Measurements from ENCODE around the gene ETFA.
"Not testable (repeated sequence)": the region's sequence is repeated elsewhere in the genome, so short reads cannot be mapped to it uniquely, and the experiment has no call there.

Gene ETFA

DNA sequence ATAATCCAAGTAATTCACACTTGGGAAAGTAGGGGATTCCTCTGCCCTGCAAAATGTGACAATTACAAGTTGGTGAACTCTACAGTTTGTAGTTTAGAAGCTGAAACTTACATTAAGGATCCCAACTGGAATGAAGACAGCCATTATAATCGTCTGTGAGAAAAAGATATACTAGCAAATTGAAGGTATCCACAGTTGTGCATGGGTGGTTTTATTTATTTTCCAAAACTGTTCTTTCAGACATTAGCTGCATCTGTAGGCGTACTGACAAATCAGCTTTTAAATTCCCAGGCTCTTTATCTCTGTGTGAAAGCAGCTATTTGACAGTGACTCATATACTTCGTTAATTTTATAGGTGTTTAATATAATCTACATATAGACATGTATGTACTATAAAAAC lies 12.8 kb upstream of the ETFA start:
- no peak overlapping the region for H3K27ac ChIP-seq (ENCODE audit: insufficient read depth, low read depth, low read length, poor library complexity, severe bottlenecking)
- H3K4me1 ChIP-seq (ENCODE audit: control insufficient read depth, insufficient read depth, low read length): peaks cover 9% of the 10 kb centered on the region
- no peaks in the 10 kb centered on the region for H3K36me3 ChIP-seq (ENCODE audit: control insufficient read depth, insufficient read depth, low read length)
- H3K27me3 ChIP-seq (ENCODE audit: control insufficient read depth, insufficient read depth, low read length, poor library complexity, severe bottlenecking): no peaks in the 10 kb centered on the region
- no peak overlapping the region for H3K4me3 ChIP-seq (ENCODE audit: insufficient read depth, low read depth, low read length)
- WGBS, 2 experiments: 92 to 100% methylated on average over 2 of the region's 3 CpGs
- H3K9me3 ChIP-seq (ENCODE audit: control insufficient read depth, low read length): no peaks in the 10 kb centered on the region

DNA sequence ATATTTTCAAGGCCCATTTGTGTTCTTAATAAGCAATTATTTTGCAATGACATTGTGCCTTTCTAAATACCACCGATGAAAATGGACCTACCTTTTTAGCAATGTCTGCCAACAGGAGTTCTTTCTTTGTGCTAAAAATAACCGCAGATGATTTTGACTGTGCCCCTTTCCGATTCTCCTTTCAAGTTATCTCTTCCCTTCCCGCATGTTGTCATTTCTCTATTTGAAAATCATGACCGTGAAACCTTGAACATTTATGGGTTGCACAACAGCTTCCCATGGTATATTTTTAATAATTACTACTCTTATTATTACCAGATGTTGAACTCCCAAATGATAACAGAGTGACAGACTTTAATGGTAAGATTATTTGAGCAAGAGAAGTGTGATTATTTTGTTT lies 10.3 kb upstream of the ETFA start:
- 97 to 98% methylated on average over 4 to 5 of the region's 5 CpGs for WGBS, 2 experiments
- no peak overlapping the region for H3K4me3 ChIP-seq (ENCODE audit: insufficient read depth, low read depth, low read length)
- H3K36me3 ChIP-seq (ENCODE audit: control insufficient read depth, insufficient read depth, low read length): no peaks in the 10 kb centered on the region
- H3K27me3 ChIP-seq (ENCODE audit: control insufficient read depth, insufficient read depth, low read length, poor library complexity, severe bottlenecking): no peaks in the 10 kb centered on the region
- H3K9me3 ChIP-seq (ENCODE audit: control insufficient read depth, low read length): no peaks in the 10 kb centered on the region
- H3K4me1 ChIP-seq (ENCODE audit: control insufficient read depth, insufficient read depth, low read length): peaks cover 9% of the 10 kb centered on the region
- no peak overlapping the region for H3K27ac ChIP-seq (ENCODE audit: insufficient read depth, low read depth, low read length, poor library complexity, severe bottlenecking)

DNA sequence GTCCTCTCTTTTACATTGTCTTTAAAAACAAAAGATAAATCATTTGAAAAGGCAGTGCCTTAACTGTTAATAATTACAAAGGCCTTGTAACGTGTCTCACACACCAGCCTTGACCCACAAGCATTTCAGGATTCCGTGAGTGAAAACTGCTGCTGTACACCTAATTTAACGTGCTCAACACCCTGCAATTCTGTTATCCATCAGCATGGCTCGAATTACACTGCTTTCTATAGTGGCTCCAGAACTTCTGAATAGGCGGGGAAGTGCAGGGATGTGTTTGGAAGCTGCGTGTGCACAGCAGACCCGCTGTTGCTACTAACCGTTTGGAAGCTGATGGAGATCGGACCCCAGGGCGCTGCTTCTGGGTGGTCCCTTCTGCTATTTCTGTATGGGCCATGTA lies 9.9 kb upstream of the ETFA start:
- Histone ChIP-seq H3K27me3 (ENCODE audit: control insufficient read depth, insufficient read depth, low read length, poor library complexity, severe bottlenecking) (no peaks in the 10 kb centered on the region), H3K9me3 (ENCODE audit: control insufficient read depth, low read length) (no peaks in the 10 kb centered on the region), H3K36me3 (ENCODE audit: control insufficient read depth, insufficient read depth, low read length) (no peaks in the 10 kb centered on the region), H3K27ac (ENCODE audit: insufficient read depth, low read depth, low read length, poor library complexity, severe bottlenecking) (no peak overlapping the region), H3K4me1 (ENCODE audit: control insufficient read depth, insufficient read depth, low read length) (peaks cover 9% of the 10 kb centered on the region), H3K4me3 (ENCODE audit: insufficient read depth, low read depth, low read length) (no peak overlapping the region)
- WGBS, 2 experiments: 69 to 74% methylated on average over 10 of the region's 10 CpGs

DNA sequence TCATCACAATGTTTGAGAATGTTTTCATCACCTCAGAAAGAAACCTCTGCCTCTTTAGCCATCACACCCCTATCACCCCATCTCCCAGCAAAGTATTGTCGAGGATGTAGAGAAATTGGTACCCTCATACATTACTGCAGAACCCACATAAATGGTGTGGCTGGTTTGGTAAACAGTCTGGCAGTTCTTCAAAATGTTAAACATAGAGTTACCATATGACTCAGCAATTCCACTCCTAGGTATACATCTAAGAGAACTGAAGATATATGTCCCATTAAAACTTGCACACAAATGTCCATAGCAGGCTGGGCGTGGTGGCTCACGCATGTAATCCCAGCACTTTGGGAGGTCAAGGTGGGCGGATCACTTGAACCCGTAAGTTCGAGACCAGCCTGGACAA lies 8.7 kb upstream of the ETFA start:
- Histone ChIP-seq H3K4me3 (ENCODE audit: insufficient read depth, low read depth, low read length) (no peak overlapping the region), H3K27me3 (ENCODE audit: control insufficient read depth, insufficient read depth, low read length, poor library complexity, severe bottlenecking) (no peaks in the 10 kb centered on the region), H3K27ac (ENCODE audit: insufficient read depth, low read depth, low read length, poor library complexity, severe bottlenecking) (no peak overlapping the region), H3K4me1 (ENCODE audit: control insufficient read depth, insufficient read depth, low read length) (peaks cover 9% of the 10 kb centered on the region), H3K36me3 (ENCODE audit: control insufficient read depth, insufficient read depth, low read length) (no peaks in the 10 kb centered on the region), H3K9me3 (ENCODE audit: control insufficient read depth, low read length) (no peaks in the 10 kb centered on the region)
- WGBS, 2 experiments: 88 to 91% methylated on average over 6 of the region's 6 CpGs

DNA sequence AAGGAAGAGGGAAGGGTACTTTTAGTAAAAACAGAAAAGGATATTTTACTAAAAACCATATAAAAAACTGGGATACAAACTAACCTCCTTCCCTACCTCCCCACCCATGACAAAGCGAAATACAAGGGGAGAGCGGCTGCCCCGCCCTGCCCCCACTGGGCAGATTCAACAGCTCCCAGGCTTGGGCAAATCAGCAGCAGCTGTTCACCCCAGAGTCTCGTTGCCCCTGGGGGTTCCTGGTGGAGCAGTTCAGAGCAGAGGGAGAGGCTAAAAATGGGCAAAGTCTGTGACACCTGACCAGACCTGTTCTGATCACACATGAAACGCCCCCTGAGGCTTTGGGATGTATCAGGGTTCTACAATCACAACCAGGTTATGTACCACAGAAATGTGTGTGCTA lies 2.5 kb upstream of the ETFA start:
- Histone ChIP-seq H3K4me1 (ENCODE audit: control insufficient read depth, insufficient read depth, low read length) (no peaks in the 10 kb centered on the region), H3K9me3 (ENCODE audit: control insufficient read depth, low read length) (no peaks in the 10 kb centered on the region), H3K27me3 (ENCODE audit: control insufficient read depth, insufficient read depth, low read length, poor library complexity, severe bottlenecking) (no peaks in the 10 kb centered on the region), H3K4me3 (ENCODE audit: insufficient read depth, low read depth, low read length) (no peak overlapping the region), H3K27ac (ENCODE audit: insufficient read depth, low read depth, low read length, poor library complexity, severe bottlenecking) (no peak overlapping the region), H3K36me3 (ENCODE audit: control insufficient read depth, insufficient read depth, low read length) (no peaks in the 10 kb centered on the region)
- 76 to 85% methylated on average over 5 of the region's 5 CpGs for WGBS, 2 experiments

DNA sequence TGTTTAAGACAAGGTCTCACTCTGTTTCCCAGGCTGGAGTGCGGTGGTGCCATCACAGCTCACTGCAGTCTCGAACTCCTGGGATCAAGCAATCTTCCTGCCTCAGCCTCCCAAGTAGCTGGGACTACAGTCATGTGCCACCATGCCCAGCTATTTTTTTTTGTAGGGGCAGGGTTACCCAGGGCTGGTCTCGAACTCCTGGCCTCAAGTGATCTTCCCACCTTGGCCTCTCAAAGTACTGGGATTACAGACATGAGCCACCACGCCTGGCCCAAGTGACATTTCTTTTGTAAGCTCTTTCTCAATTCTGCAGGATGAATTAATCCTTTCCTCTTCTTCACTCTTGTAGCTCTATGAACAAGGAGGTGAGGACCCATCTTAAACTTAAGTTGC lies 1.9 kb upstream of the ETFA start:
- not testable (repeated sequence) for H3K27ac ChIP-seq (ENCODE audit: insufficient read depth, low read depth, low read length, poor library complexity, severe bottlenecking); H3K4me3 ChIP-seq (ENCODE audit: insufficient read depth, low read depth, low read length); H3K36me3 ChIP-seq (ENCODE audit: control insufficient read depth, insufficient read depth, low read length); H3K4me1 ChIP-seq (ENCODE audit: control insufficient read depth, insufficient read depth, low read length); H3K9me3 ChIP-seq (ENCODE audit: control insufficient read depth, low read length); H3K27me3 ChIP-seq (ENCODE audit: control insufficient read depth, insufficient read depth, low read length, poor library complexity, severe bottlenecking)
- 88 to 92% methylated on average over 4 of the region's 4 CpGs for WGBS, 2 experiments

DNA sequence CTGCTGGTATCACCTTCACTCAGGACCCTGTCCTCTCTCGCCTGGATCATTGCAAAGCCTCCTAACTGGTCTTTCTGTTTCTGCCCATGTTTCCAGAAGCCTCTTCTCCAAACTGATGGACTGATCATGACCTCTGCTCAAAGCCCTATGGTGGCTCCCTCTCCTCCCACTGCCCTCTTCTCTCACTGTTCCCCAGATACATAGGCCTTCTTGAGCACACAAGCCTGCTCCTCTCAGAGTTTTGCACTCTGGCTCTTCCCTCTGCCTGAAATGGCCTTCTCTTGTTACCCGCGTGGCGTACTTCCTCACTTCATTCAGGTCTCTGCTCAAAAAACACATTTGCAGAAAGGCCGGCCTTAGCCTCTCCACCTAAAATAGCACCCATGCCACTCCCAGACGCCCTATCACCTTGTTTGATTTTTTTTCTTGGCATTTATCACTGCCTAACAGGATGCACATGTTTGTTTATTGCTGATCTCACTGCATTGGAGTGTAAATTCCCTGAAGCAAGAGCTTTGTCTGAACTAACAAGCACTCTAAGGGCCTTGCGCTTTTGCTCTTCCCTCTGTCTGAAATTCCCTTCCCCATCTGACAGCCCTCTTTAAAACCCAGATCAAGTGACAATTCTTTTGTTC lies 1.4 kb upstream of the ETFA start:
- 82 to 85% methylated on average over 7 of the region's 7 CpGs for WGBS, 2 experiments
- no peaks in the 10 kb centered on the region for H3K4me1 ChIP-seq (ENCODE audit: control insufficient read depth, insufficient read depth, low read length)
- no peak overlapping the region for H3K4me3 ChIP-seq (ENCODE audit: insufficient read depth, low read depth, low read length)
- no peak overlapping the region for H3K27ac ChIP-seq (ENCODE audit: insufficient read depth, low read depth, low read length, poor library complexity, severe bottlenecking)
- no peaks in the 10 kb centered on the region for H3K36me3 ChIP-seq (ENCODE audit: control insufficient read depth, insufficient read depth, low read length)
- no peaks in the 10 kb centered on the region for H3K27me3 ChIP-seq (ENCODE audit: control insufficient read depth, insufficient read depth, low read length, poor library complexity, severe bottlenecking)
- H3K9me3 ChIP-seq (ENCODE audit: control insufficient read depth, low read length): no peaks in the 10 kb centered on the region

DNA sequence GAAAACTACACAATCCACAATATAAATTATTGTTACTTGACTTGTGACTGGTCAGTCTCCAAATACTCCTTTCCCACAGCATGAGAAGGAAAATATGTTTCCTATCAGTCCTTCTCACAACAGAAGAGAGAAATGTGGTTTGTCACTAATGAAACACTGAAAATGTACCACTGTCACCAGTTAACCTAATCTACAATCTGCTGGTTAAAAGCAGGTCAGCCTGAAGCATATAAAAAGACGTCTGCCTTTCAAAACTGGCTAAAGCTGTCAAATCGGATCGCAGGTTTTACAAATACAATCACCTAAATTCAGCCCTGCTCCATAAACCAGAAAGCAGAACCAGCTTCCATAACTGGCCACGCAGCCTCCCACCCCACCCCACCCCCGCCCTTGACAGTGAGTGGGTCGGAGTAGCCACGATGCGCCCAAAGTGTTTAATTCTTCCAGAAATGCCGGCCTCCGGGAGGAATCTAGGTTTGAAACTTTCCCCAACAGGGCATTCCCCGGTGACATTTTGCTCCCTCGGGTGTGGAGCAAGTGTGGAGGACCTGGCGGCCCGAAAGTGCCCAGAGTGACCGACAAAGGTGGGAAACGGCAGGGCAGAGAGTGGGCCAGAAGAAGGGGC lies 682 bp downstream of the ETFA start:
- Histone ChIP-seq H3K36me3 (ENCODE audit: control insufficient read depth, insufficient read depth, low read length) (no peaks in the 10 kb centered on the region), H3K27me3 (ENCODE audit: control insufficient read depth, insufficient read depth, low read length, poor library complexity, severe bottlenecking) (no peaks in the 10 kb centered on the region), H3K9me3 (ENCODE audit: control insufficient read depth, low read length) (no peaks in the 10 kb centered on the region), H3K4me1 (ENCODE audit: control insufficient read depth, insufficient read depth, low read length) (no peaks in the 10 kb centered on the region), H3K27ac (ENCODE audit: insufficient read depth, low read depth, low read length, poor library complexity, severe bottlenecking) (no peak overlapping the region), H3K4me3 (ENCODE audit: insufficient read depth, low read depth, low read length) (peak overlapping the region; percentile 68)
- 8 to 12% methylated on average over 16 of the region's 16 CpGs for WGBS, 2 experiments

DNA sequence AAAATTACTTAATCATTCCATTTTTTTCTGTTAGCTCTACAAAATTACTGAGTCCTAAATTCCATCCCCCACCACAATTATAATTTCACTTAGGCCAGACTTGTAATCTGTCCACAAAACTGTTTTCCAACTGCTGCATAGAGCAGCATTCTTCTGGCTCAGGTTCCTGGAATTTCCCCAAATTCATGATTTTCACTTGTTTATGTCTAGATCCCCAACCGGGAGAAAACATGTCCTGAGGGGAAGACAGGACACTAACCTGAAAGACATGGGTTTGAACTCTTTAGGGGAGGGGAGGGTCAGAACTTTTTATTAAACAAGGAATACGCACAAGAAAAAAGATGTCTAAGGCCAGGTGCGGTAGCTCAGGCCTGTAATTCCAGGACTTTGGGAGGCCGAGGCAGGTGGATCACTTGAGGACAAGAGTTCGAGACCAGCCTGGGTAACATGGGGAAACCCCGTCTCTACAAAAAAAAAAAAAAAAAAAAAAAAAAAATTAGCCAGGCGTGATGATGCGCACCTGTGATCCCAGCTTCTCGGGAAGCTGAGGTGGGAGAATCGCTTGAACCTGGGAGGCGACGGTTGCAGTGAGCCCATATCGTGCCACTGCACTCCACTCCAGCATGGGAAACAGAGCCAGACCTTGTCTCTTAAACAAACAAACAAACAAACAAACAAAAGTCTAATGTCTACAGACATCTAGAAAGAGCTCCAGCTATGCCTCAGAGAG lies 1.5 kb downstream of the ETFA start:
- Histone ChIP-seq H3K4me1 (ENCODE audit: control insufficient read depth, insufficient read depth, low read length) (no peaks in the 10 kb centered on the region), H3K9me3 (ENCODE audit: control insufficient read depth, low read length) (no peaks in the 10 kb centered on the region), H3K4me3 (ENCODE audit: insufficient read depth, low read depth, low read length) (no peak overlapping the region), H3K27me3 (ENCODE audit: control insufficient read depth, insufficient read depth, low read length, poor library complexity, severe bottlenecking) (no peaks in the 10 kb centered on the region), H3K27ac (ENCODE audit: insufficient read depth, low read depth, low read length, poor library complexity, severe bottlenecking) (no peak overlapping the region), H3K36me3 (ENCODE audit: control insufficient read depth, insufficient read depth, low read length) (no peaks in the 10 kb centered on the region)
- 91 to 92% methylated on average over 13 of the region's 13 CpGs for WGBS, 2 experiments

DNA sequence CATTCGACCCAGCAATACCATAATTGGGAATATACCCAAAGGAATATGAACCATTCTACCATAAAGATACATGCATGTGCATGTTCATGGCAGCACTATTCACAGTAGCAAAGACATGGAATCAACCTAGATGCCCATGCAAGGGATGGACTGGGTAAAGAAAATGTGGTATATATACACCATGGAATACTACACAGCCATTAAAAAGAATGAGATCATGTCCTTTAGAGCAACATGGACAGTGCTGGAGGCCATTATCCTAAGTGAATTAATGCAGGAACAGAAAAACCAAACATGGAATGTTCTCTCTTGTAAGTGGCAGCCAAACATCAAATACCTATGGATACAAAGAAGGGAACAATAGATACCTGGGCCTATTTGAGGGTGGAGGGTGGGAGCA lies 7.4 kb downstream of the ETFA start:
- WGBS, 2 experiments: 94 to 97% methylated on average over 1 of the region's 1 CpG
- no peaks in the 10 kb centered on the region for H3K27me3 ChIP-seq (ENCODE audit: control insufficient read depth, insufficient read depth, low read length, poor library complexity, severe bottlenecking)
- peaks cover 3% of the 10 kb centered on the region for H3K4me1 ChIP-seq (ENCODE audit: control insufficient read depth, insufficient read depth, low read length)
- H3K27ac ChIP-seq (ENCODE audit: insufficient read depth, low read depth, low read length, poor library complexity, severe bottlenecking): no peak overlapping the region
- H3K4me3 ChIP-seq (ENCODE audit: insufficient read depth, low read depth, low read length): no peak overlapping the region
- no peaks in the 10 kb centered on the region for H3K36me3 ChIP-seq (ENCODE audit: control insufficient read depth, insufficient read depth, low read length)
- no peaks in the 10 kb centered on the region for H3K9me3 ChIP-seq (ENCODE audit: control insufficient read depth, low read length)

Data from ectodermal cell (in vitro differentiated cells).